Astrocyte of the cerebellum (primary cell): ENCODE data around the gene SEC22C.

Source experiments
- DNase-seq: peaks from one replicate; pipeline ENCODE4 v3.0.0-alpha.2; 2011; ENCODE audit warnings: low read depth
- H3K4me3 ChIP-seq: 2 replicates; pipeline ENCODE4 v1.5.1; 2011; ENCODE audit warnings: mild to moderate bottlenecking, low read depth, low read length, moderate library complexity
- in situ Hi-C: cut with HindIII; loops from 2 replicates; pipeline ENCODE4 v1.10.0; 2017; ENCODE audit warnings: low sequenced_read_pairs
- TF ChIP-seq, protein P1 (sequence below): IDR thresholded peaks from 2 replicates; pipeline ENCODE4 v1.5.1; 2012; ENCODE audit warnings: low read length, low read depth, moderate library complexity, mild to moderate bottlenecking; ENCODE audit errors: missing control alignments

SEC22C gene

DNA sequence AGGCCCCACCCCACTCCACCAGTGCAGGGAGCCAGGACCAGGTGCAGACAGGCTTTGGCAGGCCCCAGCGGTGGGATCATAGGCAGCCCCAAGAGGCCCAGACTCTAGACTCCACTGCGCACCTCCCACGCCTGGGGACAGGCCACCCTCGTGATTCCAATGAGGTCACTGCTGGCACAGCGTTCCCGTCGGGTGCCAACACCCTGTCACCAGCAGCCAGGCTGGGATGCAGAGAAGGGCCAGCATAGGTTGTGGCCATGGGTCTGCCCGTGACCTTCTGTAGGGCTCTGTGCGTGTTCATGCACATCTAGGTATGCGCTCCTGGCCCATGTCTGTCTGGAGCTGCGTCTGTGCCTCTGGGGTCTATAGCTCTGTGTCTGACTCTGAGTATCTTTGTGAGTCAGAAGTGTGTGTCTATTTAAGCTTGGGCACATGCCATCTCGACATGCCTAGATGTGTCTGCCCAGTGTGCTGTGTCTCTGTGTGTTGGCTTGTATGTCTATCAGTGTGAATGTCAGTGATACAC lies 66.3 kb downstream of the SEC22C start:
- in situ Hi-C loops, result no loop called here
- DNase-seq, result no peak
- TF ChIP-seq, protein P1, sequence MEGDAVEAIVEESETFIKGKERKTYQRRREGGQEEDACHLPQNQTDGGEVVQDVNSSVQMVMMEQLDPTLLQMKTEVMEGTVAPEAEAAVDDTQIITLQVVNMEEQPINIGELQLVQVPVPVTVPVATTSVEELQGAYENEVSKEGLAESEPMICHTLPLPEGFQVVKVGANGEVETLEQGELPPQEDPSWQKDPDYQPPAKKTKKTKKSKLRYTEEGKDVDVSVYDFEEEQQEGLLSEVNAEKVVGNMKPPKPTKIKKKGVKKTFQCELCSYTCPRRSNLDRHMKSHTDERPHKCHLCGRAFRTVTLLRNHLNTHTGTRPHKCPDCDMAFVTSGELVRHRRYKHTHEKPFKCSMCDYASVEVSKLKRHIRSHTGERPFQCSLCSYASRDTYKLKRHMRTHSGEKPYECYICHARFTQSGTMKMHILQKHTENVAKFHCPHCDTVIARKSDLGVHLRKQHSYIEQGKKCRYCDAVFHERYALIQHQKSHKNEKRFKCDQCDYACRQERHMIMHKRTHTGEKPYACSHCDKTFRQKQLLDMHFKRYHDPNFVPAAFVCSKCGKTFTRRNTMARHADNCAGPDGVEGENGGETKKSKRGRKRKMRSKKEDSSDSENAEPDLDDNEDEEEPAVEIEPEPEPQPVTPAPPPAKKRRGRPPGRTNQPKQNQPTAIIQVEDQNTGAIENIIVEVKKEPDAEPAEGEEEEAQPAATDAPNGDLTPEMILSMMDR, result no peak
- no peak overlapping the region for H3K4me3 ChIP-seq

DNA sequence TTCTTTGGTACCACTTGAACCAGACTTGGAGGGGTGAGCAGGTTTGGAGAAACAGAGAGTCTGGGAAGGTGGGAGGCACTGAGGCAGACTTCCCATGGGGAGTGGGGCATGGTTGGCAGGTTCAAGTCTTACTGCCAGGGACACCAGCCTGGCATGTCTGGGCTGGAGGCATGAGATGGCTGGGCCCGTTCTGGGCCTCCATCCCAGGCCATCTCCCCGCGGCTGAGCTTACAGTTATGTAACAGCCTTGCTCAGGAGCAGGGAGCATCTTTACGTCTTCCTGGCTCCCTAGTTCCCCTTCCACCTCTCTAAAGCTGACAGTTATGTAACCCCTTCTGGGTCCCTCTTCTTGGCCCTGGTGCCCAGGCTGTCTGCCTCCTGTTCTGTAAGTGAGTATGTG lies 66.9 kb downstream of the SEC22C start:
- no peak for DNase-seq
- in situ Hi-C loops, result loop anchor here (5.0 kb wide), 1 partner anchor 88 kb away; no protein-coding TSS in a partner anchor
- no peak overlapping the region for H3K4me3 ChIP-seq
- TF ChIP-seq, protein P1, result no peak

DNA sequence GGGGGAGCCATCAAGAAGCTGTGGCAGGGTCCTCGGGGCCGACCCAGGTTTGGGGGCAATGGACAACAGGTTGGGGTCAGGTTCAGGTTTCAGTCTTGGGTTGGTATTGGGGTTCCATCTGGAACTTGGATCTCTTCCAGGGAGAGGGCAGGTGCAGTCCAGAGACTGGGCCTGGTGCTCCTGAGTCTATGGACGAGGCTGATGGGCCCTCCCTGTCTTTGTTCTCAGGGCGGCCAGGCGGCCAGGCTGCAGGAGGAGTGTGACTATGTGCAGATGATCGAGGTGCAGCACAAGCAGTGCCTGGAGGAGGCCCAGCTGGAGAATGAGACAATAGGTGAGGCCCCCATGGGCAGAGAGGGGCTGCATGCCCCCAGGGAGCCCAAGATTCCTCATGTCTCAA lies 68.2 kb downstream of the SEC22C start:
- in situ Hi-C loops, result loop anchor here (5.0 kb wide), 1 partner anchor 86 kb away; no protein-coding TSS in a partner anchor
- TF ChIP-seq, protein P1, result no peak
- no peak overlapping the region for H3K4me3 ChIP-seq
- no peak for DNase-seq

DNA sequence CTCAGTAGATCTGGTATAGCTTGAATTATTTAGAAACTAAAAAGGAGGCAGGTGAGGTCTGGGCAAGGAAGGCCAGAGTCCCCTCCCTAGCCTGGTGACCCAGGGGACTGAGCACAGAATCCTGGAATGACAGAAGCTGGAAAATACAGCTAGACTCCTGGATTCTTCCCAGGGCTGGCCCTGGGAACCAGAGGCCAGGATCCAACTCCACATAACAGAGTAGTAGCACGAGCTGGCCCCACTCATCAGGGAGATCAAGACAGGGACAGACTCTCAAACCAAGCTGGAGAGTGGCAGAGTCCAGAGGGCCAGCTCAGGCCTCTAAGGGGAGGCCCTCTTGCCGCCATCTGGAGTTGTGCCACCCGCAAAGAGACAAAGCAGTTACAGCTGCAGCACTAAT lies 68.6 kb downstream of the SEC22C start:
- TF ChIP-seq, protein P1, result no peak
- in situ Hi-C loops, result loop anchor here (5.0 kb wide), 1 partner anchor 86 kb away; no protein-coding TSS in a partner anchor

DNA sequence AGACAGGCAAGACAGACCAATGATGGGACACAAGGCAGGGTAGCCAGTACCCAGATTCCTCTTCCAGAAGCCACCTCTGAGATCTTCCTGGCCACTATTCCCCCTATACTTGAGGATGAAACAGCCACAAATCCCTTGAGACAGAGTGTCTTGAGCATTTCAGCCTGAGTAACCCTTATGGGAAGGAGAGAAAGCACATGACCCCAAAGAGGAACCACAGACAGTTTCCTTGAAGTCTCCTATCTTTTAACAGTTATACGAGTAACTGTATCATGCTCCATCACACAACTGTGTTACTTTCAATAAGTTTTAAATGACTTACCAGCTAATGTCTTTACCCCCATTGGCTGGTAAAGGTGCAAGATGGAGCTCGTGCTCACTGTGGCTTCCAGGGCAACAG lies 70.0 kb downstream of the SEC22C start:
- TF ChIP-seq, protein P1, result no peak
- in situ Hi-C loops, result loop anchor here (5.0 kb wide), 1 partner anchor 84 kb away; no protein-coding TSS in a partner anchor
- H3K4me3 ChIP-seq, result no peak overlapping the region
- no peak for DNase-seq

More for the DNA sequence above, 68.6 kb downstream of the SEC22C start:
- no peak for DNase-seq
- no peak overlapping the region for H3K4me3 ChIP-seq

DNA sequence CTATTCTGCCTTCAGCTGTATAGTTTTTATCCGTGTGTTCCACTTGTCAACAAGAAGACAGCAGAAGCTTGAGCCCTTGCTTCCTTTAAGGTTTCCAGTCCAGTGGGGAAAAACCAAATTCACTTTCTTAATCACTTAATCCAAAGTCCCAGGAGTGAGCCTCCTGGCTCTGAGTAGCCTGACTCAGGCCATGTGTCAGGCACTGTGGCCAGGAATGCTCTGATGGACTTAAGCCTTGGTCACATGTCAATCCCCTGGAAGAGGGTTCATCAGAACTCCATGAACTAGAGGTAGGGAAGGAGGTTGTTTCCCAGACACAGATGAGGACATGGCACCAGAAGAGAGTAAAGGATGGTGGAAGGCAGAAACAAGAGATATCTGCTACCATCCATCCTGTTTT lies 70.6 kb downstream of the SEC22C start:
- TF ChIP-seq, protein P1, result no peak
- DNase-seq, result no peak
- in situ Hi-C loops, result loop anchor here (5.0 kb wide), 1 partner anchor 84 kb away; no protein-coding TSS in a partner anchor
- no peak overlapping the region for H3K4me3 ChIP-seq
